Lung (tissue), 12 donors: ENCODE data around the gene C20orf141. TPM values are rescaled to one million over a fixed set of nuclear protein-coding genes. Genes with fewer than 3 reads are reported as not detected.
A peak's percentile ranks its signal among the peaks of the same experiment; 100 is the strongest.

Experiments used
- ATAC-seq: fragments of 200-7000 bp; cut with Tn5 transposase; one replicate; pipeline ENCODE4 v1.9.1; 2020; ENCODE audit warnings: moderate number of reproducible peaks; ENCODE audit not compliant: insufficient read depth, low FRiP score
- DNase-seq, 3 donors: peaks; one replicate each; pipeline ENCODE4 v3.0.0-alpha.2; 2013 to 2017
- H3K27ac ChIP-seq, 2 donors: one replicate each; pipeline ENCODE4 v1.5.1; 2013; ENCODE audit warnings: mild to moderate bottlenecking in 2 of 2, moderate library complexity in 2 of 2, control low read depth in 1 of 2, inconsistent platforms in 1 of 2, low read depth in 1 of 2, low read length in 1 of 2
- H3K27me3 ChIP-seq, 3 donors: one replicate each; pipeline ENCODE4 v1.5.1; 2013; ENCODE audit warnings: low read length in 2 of 3; ENCODE audit not compliant: control insufficient read depth in 3 of 3, insufficient read depth in 3 of 3
- H3K36me3 ChIP-seq, 4 donors: one replicate each; pipeline ENCODE4 v1.5.1; 2013; ENCODE audit warnings: low read length in 4 of 4, mild to moderate bottlenecking in 1 of 4, moderate library complexity in 1 of 4; ENCODE audit not compliant: control insufficient read depth in 4 of 4, insufficient read depth in 4 of 4
- H3K4me1 ChIP-seq, 5 donors: one replicate each; pipeline ENCODE4 v1.5.1; 2013; ENCODE audit warnings: low read length in 5 of 5, mild to moderate bottlenecking in 2 of 5, moderate library complexity in 1 of 5; ENCODE audit not compliant: control insufficient read depth in 5 of 5, insufficient read depth in 5 of 5
- H3K4me3 ChIP-seq: one replicate; pipeline ENCODE4 v1.5.1; 2013; ENCODE audit warnings: mild to moderate bottlenecking, control low read depth, moderate library complexity
- H3K9ac ChIP-seq, 2 donors: one replicate each; pipeline ENCODE4 v1.5.1; 2013; ENCODE audit warnings: low read length in 2 of 2, control low read depth in 1 of 2; ENCODE audit not compliant: insufficient read depth in 1 of 2
- H3K9me3 ChIP-seq, 4 donors: one replicate each; pipeline ENCODE4 v1.5.1; 2013; ENCODE audit warnings: low read length in 3 of 4, mild to moderate bottlenecking in 1 of 4, moderate library complexity in 1 of 4; ENCODE audit not compliant: control insufficient read depth in 4 of 4, insufficient read depth in 3 of 4
- WGBS, 2 donors: extraction: QIAGEN DNeasy Blood & Tissue Kit; methylation state at CpG; one replicate each; pipeline ENCODE4 v1.1.7; 2013; 5-methylcytosine and 5-hydroxymethylcytosine counted together
- polyA plus RNA-seq, 2 donors: library from polyadenylated mRNA; stranded (reverse); fragments of 200-250 nt; gene quantifications; one replicate each; pipeline ENCODE4 v1.2.1, GENCODE V29; 2013
- total RNA-seq, 2 donors: library from RNA; depleted of rRNA in 1 of 2; stranded (reverse); fragments of >200 nt in 1 of 2; gene quantifications; one replicate each; pipeline ENCODE4 v1.2.1, GENCODE V29; 2014 to 2021
- TF ChIP-seq, protein P1 (sequence below): IDR thresholded peaks from 2 replicates; pipeline ENCODE4 v1.5.1; 2012; ENCODE audit warnings: mild to moderate bottlenecking; ENCODE audit errors: control extremely low read depth, extremely low read depth
- donor health status: control.
- donor health status: control.
- donor health status: Bipolar disorder and iron deficiency.
- donor health status: healthy.
- donor health status: DM: yes; HTN: yes; CAD: no.

C20orf141 gene
- total and polyA plus RNA-seq, 4 donors = not detected

GRCh38 chr20:2851086-2851485, 36.3 kb downstream of the C20orf141 start:
- ATAC-seq (no peak), DNase-seq (no peak)
- Histone ChIP-seq H3K36me3 (no peaks in the 10 kb centered on the region), H3K27me3 (no peaks in the 10 kb centered on the region), H3K9ac (no peak overlapping the region), H3K4me3 (no peak overlapping the region), H3K27ac (no peak overlapping the region), H3K4me1 (peaks cover 0 to 5% (median 0%) of the 10 kb centered on the region in 5 donors), H3K9me3 (no peaks in the 10 kb centered on the region)
- TF ChIP-seq, protein P1, sequence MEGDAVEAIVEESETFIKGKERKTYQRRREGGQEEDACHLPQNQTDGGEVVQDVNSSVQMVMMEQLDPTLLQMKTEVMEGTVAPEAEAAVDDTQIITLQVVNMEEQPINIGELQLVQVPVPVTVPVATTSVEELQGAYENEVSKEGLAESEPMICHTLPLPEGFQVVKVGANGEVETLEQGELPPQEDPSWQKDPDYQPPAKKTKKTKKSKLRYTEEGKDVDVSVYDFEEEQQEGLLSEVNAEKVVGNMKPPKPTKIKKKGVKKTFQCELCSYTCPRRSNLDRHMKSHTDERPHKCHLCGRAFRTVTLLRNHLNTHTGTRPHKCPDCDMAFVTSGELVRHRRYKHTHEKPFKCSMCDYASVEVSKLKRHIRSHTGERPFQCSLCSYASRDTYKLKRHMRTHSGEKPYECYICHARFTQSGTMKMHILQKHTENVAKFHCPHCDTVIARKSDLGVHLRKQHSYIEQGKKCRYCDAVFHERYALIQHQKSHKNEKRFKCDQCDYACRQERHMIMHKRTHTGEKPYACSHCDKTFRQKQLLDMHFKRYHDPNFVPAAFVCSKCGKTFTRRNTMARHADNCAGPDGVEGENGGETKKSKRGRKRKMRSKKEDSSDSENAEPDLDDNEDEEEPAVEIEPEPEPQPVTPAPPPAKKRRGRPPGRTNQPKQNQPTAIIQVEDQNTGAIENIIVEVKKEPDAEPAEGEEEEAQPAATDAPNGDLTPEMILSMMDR = no peak
- 92 to 93% methylated on average over 10 of the region's 10 CpGs for WGBS, 2 donors

DNA sequence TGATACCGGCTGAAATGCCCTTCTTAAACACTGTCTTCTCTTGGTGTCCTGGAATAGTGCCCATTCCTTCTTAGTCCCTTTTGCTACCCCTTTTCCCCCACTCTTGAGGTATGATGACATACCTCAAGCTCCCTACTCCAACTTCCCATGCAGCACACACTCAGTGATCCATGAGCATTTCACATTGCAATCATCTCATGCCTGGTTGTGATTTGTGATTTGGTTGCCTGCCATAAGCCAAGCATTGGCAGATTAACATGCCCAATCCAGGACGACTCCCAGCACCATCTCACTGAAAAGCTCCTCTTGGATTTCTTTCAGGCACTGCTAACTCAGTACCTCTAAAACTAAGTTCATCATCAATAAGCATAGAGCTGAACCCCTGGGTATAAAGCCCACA, 43.8 kb downstream of the C20orf141 start:
- H3K4me3 ChIP-seq = no peak overlapping the region
- no peak for DNase-seq

DNA sequence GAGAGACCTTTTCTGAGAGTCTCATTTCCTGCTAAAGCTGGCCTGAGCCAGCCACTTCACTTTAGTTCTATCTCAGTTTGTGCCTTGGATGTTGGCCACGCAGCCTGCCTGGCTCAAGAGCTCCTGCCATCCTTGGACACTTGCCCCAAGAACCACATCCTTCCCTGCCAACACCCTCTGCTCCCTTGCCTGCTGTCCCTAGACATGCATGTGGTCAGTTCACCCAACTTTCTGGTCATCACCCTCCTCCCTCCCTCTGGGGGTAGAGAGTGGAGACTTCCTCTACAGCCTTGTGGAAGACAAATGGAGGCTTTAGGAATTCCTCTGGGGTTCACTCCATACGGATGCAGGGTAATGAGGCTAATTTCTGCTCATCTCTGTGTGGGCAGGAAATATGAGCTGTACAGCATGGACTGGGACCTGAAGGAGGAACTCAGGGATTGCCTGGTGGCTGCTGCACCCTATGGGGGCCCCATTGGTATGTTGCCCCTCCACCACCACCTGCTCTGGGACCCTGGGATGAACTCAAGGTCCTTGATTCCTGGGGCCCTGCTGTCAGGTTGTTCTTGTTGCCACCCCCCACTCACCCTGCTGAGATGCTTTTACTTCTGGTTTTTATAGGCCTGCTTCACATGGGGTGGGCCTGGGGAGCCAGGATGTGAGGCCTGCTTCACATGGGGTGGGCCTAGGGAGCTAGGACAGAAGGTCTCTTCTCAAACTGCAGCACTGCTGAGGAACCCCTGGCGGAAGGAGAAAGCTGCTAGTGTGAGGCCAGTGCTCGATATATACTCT, 44.7 kb downstream of the C20orf141 start:
- DNase-seq (peak in 1 of 3 donors; percentile 27), ATAC-seq (no peak)
- H3K27ac ChIP-seq = no peak overlapping the region
- H3K4me3 ChIP-seq = no peak overlapping the region
- peaks cover 0 to 4% (median 0%) of the 10 kb centered on the region in 5 donors for H3K4me1 ChIP-seq
- H3K36me3 ChIP-seq = peaks cover 3 to 35% (median 10%) of the 10 kb centered on the region in 4 donors
- 90 to 92% methylated on average over 4 of the region's 4 CpGs for WGBS, 2 donors
- H3K9me3 ChIP-seq = no peaks in the 10 kb centered on the region
- H3K27me3 ChIP-seq = no peaks in the 10 kb centered on the region
- H3K9ac ChIP-seq = no peak overlapping the region
- TF ChIP-seq, protein P1 = no peak

More for the DNA sequence above, 43.8 kb downstream of the C20orf141 start:
- H3K27me3 ChIP-seq = no peaks in the 10 kb centered on the region
- H3K27ac ChIP-seq = no peak overlapping the region
- no peaks in the 10 kb centered on the region for H3K9me3 ChIP-seq
- 95 to 97% methylated on average over 2 of the region's 2 CpGs for WGBS, 2 donors
- TF ChIP-seq, protein P1 = no peak
- ATAC-seq = no peak
- peaks cover 0 to 4% (median 0%) of the 10 kb centered on the region in 5 donors for H3K4me1 ChIP-seq
- H3K36me3 ChIP-seq = peaks cover 0 to 28% (median 10%) of the 10 kb centered on the region in 4 donors
- H3K9ac ChIP-seq = no peak overlapping the region
